Tibial nerve (tissue), 4 donors: Measurements from ENCODE around the gene SNED1.

Experiments used
- EP300 ChIP-seq, 2 donors: sonication (generic); formaldehyde crosslinking; IDR thresholded peaks; one replicate each; pipeline ENCODE4 v1.6.1; 2017; ENCODE audit warnings: antibody characterized with exemption in 2 of 2, mild to moderate bottlenecking in 1 of 2
- POLR2A ChIP-seq, 2 donors: fragments of 450-650 bp; IDR thresholded peaks; one replicate each; pipeline ENCODE4 v1.6.1; 2017; ENCODE audit warnings: antibody characterized with exemption in 2 of 2, mild to moderate bottlenecking in 2 of 2, moderate library complexity in 2 of 2
- TF ChIP-seq, protein P1 (sequence below), 5 experiments: fragments of 200-600 bp in 3 of 5; fragments of 450-650 bp in 2 of 5; sonication (generic) in 3 of 5; IDR thresholded peaks; one replicate each; pipeline ENCODE4 v1.5.1; 2016 to 2019; ENCODE audit warnings: antibody characterized with exemption in 5 of 5, mild to moderate bottlenecking in 3 of 5, moderate library complexity in 2 of 5

DNA sequence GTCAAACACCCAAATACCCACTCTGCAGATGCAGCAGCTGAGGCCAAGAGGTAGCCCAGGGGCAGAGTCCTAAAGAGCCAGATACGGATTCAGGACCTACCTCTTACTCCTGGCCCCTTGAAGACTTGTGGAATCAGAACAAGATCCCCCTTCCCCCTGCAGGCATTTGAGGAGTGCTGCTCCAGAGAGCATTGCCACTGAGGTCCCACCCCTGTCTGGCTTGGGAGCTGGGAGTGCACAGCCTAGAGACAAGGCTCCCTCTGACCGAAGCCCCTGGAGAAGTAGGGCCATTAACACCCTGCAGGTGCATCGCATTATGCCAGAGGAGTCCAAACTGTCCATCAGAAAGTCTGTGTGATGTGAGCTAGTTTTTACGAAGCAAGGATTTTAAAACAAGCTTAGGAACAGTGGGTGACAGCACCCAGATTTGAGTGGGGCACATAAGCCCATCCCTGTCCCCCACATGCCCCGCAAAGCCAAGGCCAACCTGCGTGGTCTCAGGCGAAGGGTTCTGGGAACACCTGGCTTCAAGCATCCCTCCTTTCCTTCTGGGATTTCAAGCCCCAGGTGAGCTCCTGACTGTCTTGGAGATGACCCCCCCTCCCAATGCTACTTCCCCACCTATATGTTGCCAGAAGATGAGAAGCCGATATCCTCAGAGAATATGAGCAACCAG is 55.3 kb downstream of the SNED1 start:
- TF ChIP-seq, protein P1, sequence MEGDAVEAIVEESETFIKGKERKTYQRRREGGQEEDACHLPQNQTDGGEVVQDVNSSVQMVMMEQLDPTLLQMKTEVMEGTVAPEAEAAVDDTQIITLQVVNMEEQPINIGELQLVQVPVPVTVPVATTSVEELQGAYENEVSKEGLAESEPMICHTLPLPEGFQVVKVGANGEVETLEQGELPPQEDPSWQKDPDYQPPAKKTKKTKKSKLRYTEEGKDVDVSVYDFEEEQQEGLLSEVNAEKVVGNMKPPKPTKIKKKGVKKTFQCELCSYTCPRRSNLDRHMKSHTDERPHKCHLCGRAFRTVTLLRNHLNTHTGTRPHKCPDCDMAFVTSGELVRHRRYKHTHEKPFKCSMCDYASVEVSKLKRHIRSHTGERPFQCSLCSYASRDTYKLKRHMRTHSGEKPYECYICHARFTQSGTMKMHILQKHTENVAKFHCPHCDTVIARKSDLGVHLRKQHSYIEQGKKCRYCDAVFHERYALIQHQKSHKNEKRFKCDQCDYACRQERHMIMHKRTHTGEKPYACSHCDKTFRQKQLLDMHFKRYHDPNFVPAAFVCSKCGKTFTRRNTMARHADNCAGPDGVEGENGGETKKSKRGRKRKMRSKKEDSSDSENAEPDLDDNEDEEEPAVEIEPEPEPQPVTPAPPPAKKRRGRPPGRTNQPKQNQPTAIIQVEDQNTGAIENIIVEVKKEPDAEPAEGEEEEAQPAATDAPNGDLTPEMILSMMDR (IDR thresholded peaks at IDR 0.05) = no peak
- no peak for TF ChIP-seq EP300 (IDR thresholded peaks at IDR 0.05)
- TF ChIP-seq POLR2A (IDR thresholded peaks at IDR 0.05) = no peak
